GM12878 (cell line): ENCODE measurements around the gene MARF1. TPM values are rescaled to one million over a fixed set of nuclear protein-coding genes. Genes with fewer than 3 reads are reported as not detected.

Source experiments
- ATAC-seq: fragments of 200-7000 bp; cut with Tn5 transposase; 3 replicates; pipeline ENCODE4 v1.9.1; 2020; ENCODE audit warnings: mild to moderate bottlenecking, moderate library complexity
- BruUV-seq: library from RNA; stranded (reverse); fragments of 400-500 nt; replicated peaks from 2 replicates; lab custom pipeline; 2021; lab: Mats Ljungman, UMichigan
- CTCF ChIA-PET: fragments of 300-600 bp; sonication (Branson Sonifier 250); formaldehyde crosslinking; extraction: SDS; loops from one replicate; lab custom pipeline; 2021; ENCODE audit warnings: inconsistent platforms; lab: Yijun Ruan, JAX
- POLR2A ChIA-PET: fragments of 350-600 bp; formaldehyde crosslinking; extraction: SDS; loops from one replicate; lab custom pipeline; 2021; ENCODE audit warnings: inconsistent platforms; lab: Charles Lee
- RAD21 ChIA-PET: fragments of 300-600 bp; sonication (Branson Sonifier 250); formaldehyde crosslinking; loops from one replicate; lab custom pipeline; 2023; ENCODE audit warnings: antibody characterized with exemption; ENCODE audit not compliant: unreplicated experiment; lab: Charles Lee
- SMC1A ChIA-PET: fragments of 300-600 bp; sonication (Branson Sonifier 250); formaldehyde crosslinking; loops from one replicate; lab custom pipeline; 2023; ENCODE audit not compliant: unreplicated experiment, uncharacterized antibody; lab: Charles Lee
- DNase-seq: peaks from one replicate; pipeline ENCODE4 v3.0.0-alpha.2; 2011; ENCODE audit warnings: low read depth, low spot score
- FAIRE-seq: peaks from 3 replicates; lab custom pipeline; 2011; peaks lifted over from hg19 to GRCh38; lab: Jason Lieb, UNC
- H2AFZ ChIP-seq: 2 replicates; pipeline ENCODE4 v1.6.0; 2011; ENCODE audit warnings: low read depth, low read length, control low read depth; ENCODE audit not compliant: control insufficient read depth
- H3K27ac ChIP-seq: 2 replicates; pipeline ENCODE4 v1.5.1; 2011; ENCODE audit warnings: control low read depth; ENCODE audit not compliant: control insufficient read depth, insufficient read depth
- H3K27me3 ChIP-seq, 2 experiments: replicated peaks in 1 of 2; 2 replicates each; pipeline versions ENCODE4 v1.6.0 to v1.6.1; 2011; ENCODE audit warnings: low read length in 1 of 2; ENCODE audit not compliant: control insufficient read depth in 2 of 2, insufficient read depth in 2 of 2
- H3K36me3 ChIP-seq, 2 experiments: 2 replicates each; pipeline ENCODE4 v1.5.1; 2011; ENCODE audit warnings: low read length in 1 of 2; ENCODE audit not compliant: control insufficient read depth in 2 of 2, insufficient read depth in 2 of 2
- H3K4me1 ChIP-seq: 2 replicates; pipeline ENCODE4 v1.6.1; 2011; ENCODE audit warnings: mild to moderate bottlenecking, low read length, moderate library complexity, mixed read lengths; ENCODE audit not compliant: control insufficient read depth, insufficient read depth
- H3K4me2 ChIP-seq: 2 replicates; pipeline ENCODE4 v1.6.0; 2011; ENCODE audit warnings: control low read depth; ENCODE audit not compliant: control insufficient read depth, insufficient read depth
- H3K4me3 ChIP-seq: fragments of 200-600 bp; sonication (generic); 2 replicates; pipeline ENCODE4 v1.5.1; 2016
- H3K79me2 ChIP-seq: 2 replicates; pipeline ENCODE4 v1.6.0; 2011; ENCODE audit warnings: low read length; ENCODE audit not compliant: control insufficient read depth, insufficient read depth
- H3K9ac ChIP-seq: 2 replicates; pipeline ENCODE4 v1.8.0; 2011; ENCODE audit warnings: low read length, control low read depth, mixed read lengths; ENCODE audit not compliant: control insufficient read depth, insufficient read depth
- H3K9me3 ChIP-seq: replicated peaks from 3 replicates; pipeline ENCODE4 v1.5.1; 2011; ENCODE audit warnings: mild to moderate bottlenecking, low read length; ENCODE audit not compliant: control insufficient read depth, insufficient read depth
- H4K20me1 ChIP-seq: 2 replicates; pipeline ENCODE4 v1.6.0; 2011; ENCODE audit not compliant: control insufficient read depth, insufficient read depth
- BHLHE40 ChIP-seq, 2 experiments: fragments of 450-650 bp in 1 of 2; IDR thresholded peaks; 2 replicates each; pipeline ENCODE4 v1.6.1; 2011 to 2017; ENCODE audit warnings: low read depth in 2 of 2, borderline replicate concordance in 1 of 2, improper control_type of control experiment in 1 of 2, low read length in 1 of 2, mild to moderate bottlenecking in 1 of 2
- CHD4 ChIP-seq: fragments of 200-600 bp; sonication (generic); IDR thresholded peaks from 2 replicates; pipeline ENCODE4 v1.6.1; 2016; ENCODE audit warnings: mild to moderate bottlenecking
- CREB1 ChIP-seq: IDR thresholded peaks from 2 replicates; pipeline ENCODE4 v1.6.1; 2012; ENCODE audit warnings: low read depth, mild to moderate bottlenecking, inconsistent platforms
- IKZF1 ChIP-seq: fragments of 450-650 bp; conservative IDR thresholded peaks from 2 replicates; pipeline ENCODE4 v1.6.1; 2017; ENCODE audit warnings: antibody characterized with exemption, mild to moderate bottlenecking
- MTA2 ChIP-seq: fragments of 450-650 bp; IDR thresholded peaks from 2 replicates; pipeline ENCODE4 v1.6.1; 2016; ENCODE audit warnings: low read depth, mild to moderate bottlenecking, moderate library complexity
- MYB ChIP-seq: fragments of 150-350 bp; IDR thresholded peaks from 2 replicates; pipeline ENCODE4 v1.6.1; 2014; ENCODE audit warnings: mild to moderate bottlenecking, low read depth, low read length, borderline replicate concordance
- NFYA ChIP-seq: IDR thresholded peaks from 2 replicates; pipeline ENCODE4 v1.6.1; 2011; ENCODE audit warnings: low read depth, mild to moderate bottlenecking, low read length, improper control_type of control experiment, borderline replicate concordance
- NR2C1 ChIP-seq: fragments of 450-650 bp; IDR thresholded peaks from 2 replicates; pipeline ENCODE4 v1.6.1; 2017; ENCODE audit warnings: antibody characterized with exemption, mild to moderate bottlenecking, moderate library complexity
- SMC3 ChIP-seq: IDR thresholded peaks from 2 replicates; pipeline ENCODE4 v1.6.1; 2011; ENCODE audit warnings: low read length, improper control_type of control experiment, borderline replicate concordance
- WGBS: methylation state at CpG from one replicate; pipeline ENCODE4 v1.1.6; 2016; ENCODE audit warnings: low lambda C conversion rate; ENCODE audit not compliant: insufficient replicate concordance, insufficient coverage; ENCODE audit errors: missing lambda C conversion rate; 5-methylcytosine and 5-hydroxymethylcytosine counted together
- in situ Hi-C: fragments of 300-500 bp; cut with MboI; formaldehyde crosslinking; loops from 9 replicates; pipeline ENCODE4 v1.14.3; 2018; ENCODE audit warnings: mixed read lengths
- intact Hi-C: fragments of 100-400 bp; cut with micrococcal nuclease; formaldehyde crosslinking; loops from one replicate; pipeline ENCODE4 v1.14.2; 2022; ENCODE audit not compliant: unreplicated experiment
- polyA plus RNA-seq, 11 experiments: library from polyadenylated mRNA; depleted of rRNA in 4 of 11; unstranded in 6 of 11; stranded (reverse) in 5 of 11; fragments of >200 nt; fragmentation: Nextera tagmentation in 4 of 11; fragmentation: Illumina TruSeq in 1 of 11; extraction: Ambion mirVana in 4 of 11; extraction: Trizol in 1 of 11; gene quantifications; 1 replicate in 1 of 11; 2 replicates in 10 of 11; pipeline versions ENCODE4 v1.2.1 to v1.2.3, GENCODE V29; 2011 to 2016; ENCODE audit warnings: inconsistent platforms in 2 of 11, missing spikeins in 2 of 11, low read depth in 1 of 11
- total RNA-seq, 4 experiments: library from RNA; depleted of rRNA in 3 of 4; stranded (reverse); fragments of >200 nt in 3 of 4; fragmentation: Illumina TruSeq in 1 of 4; extraction: Trizol in 1 of 4; gene quantifications; 2 replicates each; pipeline versions ENCODE4 v1.2.1 to v1.2.3, GENCODE V29; 2013 to 2021
- TF ChIP-seq, protein P1 (sequence below): IDR thresholded peaks from 2 replicates; pipeline ENCODE4 v1.6.1; 2012; ENCODE audit warnings: improper control_type of control experiment, low read depth, low read length; ENCODE audit not compliant: insufficient replicate concordance
- TF ChIP-seq, protein P2 (sequence below): IDR thresholded peaks from 2 replicates; pipeline ENCODE4 v1.6.1; 2012; ENCODE audit warnings: low read depth, low read length, improper control_type of control experiment
- TF ChIP-seq, protein P3 (sequence below): fragments of 450-650 bp; IDR thresholded peaks from 2 replicates; pipeline ENCODE4 v1.6.1; 2018; ENCODE audit warnings: borderline replicate concordance, mild to moderate bottlenecking; ENCODE audit not compliant: partially characterized antibody

The MARF1 gene
- total and polyA plus RNA-seq, 10 of the 15 experiments (the other 5 are each of a cell fraction or from before 2014, with no cell fraction given) = 4.5 to 40.1 (median 14.0) TPM

DNA sequence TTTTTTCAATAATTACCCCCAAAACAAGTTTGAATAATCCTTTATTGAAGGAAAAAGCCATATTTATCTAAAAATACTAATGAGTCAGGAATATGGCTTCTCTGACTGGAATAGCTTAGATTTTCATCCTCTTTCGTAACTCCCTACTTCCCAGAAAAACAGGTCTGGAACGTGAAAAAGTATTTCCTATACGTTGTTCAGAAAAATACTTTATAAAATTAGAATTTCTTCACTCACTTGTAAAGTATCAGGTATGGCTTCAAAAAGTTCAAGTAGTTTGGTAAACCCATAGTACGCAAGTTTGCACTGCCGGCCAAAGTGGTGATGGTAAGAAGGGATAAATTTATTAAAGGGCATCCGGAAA, 33.7 kb downstream of the MARF1 start (continued):
- TF ChIP-seq, protein P1, sequence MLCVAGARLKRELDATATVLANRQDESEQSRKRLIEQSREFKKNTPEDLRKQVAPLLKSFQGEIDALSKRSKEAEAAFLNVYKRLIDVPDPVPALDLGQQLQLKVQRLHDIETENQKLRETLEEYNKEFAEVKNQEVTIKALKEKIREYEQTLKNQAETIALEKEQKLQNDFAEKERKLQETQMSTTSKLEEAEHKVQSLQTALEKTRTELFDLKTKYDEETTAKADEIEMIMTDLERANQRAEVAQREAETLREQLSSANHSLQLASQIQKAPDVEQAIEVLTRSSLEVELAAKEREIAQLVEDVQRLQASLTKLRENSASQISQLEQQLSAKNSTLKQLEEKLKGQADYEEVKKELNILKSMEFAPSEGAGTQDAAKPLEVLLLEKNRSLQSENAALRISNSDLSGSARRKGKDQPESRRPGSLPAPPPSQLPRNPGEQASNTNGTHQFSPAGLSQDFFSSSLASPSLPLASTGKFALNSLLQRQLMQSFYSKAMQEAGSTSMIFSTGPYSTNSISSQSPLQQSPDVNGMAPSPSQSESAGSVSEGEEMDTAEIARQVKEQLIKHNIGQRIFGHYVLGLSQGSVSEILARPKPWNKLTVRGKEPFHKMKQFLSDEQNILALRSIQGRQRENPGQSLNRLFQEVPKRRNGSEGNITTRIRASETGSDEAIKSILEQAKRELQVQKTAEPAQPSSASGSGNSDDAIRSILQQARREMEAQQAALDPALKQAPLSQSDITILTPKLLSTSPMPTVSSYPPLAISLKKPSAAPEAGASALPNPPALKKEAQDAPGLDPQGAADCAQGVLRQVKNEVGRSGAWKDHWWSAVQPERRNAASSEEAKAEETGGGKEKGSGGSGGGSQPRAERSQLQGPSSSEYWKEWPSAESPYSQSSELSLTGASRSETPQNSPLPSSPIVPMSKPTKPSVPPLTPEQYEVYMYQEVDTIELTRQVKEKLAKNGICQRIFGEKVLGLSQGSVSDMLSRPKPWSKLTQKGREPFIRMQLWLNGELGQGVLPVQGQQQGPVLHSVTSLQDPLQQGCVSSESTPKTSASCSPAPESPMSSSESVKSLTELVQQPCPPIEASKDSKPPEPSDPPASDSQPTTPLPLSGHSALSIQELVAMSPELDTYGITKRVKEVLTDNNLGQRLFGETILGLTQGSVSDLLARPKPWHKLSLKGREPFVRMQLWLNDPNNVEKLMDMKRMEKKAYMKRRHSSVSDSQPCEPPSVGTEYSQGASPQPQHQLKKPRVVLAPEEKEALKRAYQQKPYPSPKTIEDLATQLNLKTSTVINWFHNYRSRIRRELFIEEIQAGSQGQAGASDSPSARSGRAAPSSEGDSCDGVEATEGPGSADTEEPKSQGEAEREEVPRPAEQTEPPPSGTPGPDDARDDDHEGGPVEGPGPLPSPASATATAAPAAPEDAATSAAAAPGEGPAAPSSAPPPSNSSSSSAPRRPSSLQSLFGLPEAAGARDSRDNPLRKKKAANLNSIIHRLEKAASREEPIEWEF = no peak
- no peak for TF ChIP-seq NR2C1

DNA sequence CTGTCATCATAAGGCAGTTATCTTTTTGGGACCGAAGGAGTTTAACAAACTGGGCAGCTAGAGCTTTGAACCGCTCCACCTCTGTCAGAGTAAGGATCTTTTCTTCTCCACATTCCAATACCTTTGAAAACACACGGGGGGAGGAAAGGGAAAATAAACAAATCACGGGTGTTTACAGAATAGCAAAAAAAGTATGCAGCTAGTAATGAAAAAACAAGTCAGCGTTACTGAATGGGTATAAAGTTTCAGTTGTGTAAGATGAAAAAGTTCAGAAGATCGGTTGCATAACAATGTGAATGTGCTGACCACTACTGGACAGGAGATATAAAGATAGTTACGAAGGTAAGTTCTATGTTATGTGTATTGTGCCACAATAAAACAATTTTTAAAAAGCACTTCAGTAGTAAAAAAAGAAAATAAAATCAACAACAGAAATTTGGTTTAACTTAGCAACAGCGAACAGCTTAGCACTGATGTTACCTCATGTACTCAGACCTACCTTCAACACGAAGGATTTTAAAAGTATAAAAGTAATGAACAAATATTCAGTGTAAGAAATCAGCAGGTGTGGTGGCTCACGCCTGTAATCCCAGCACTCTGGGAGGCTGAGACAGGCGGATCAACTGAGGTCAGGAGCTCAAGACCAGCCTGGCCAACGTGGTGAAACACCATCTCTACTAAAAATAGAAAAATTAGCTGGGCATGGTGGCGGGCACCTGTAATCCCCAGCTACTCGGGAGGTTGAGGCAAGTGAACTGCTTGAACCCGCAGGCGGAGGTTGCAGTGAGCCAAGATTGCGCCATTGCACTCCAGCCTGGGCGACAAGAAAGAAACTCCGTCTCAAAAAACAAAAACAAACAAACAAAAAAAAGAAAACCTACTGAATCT, 34.3 kb downstream of the MARF1 start:
- FAIRE-seq (no peak), ATAC-seq (no peak), DNase-seq (no peak)
- no TSS peak for BruUV-seq
- CTCF ChIA-PET = interaction anchor here (0.7 to 1.0 kb wide), 2 partner anchors 8 to 21 kb away, joined by 3 read pairs; no protein-coding TSS in a partner anchor
- RAD21 ChIA-PET = no interaction called here
- Histone ChIP-seq H3K9ac (no peak overlapping the region), H3K4me2 (no peak overlapping the region), H3K4me1 (no peaks in the 10 kb centered on the region), H3K27me3 (no peaks in the 10 kb centered on the region), H3K4me3 (no peak overlapping the region), H4K20me1 (no peaks in the 10 kb centered on the region), H3K79me2 (no peaks in the 10 kb centered on the region), H2AFZ (no peak overlapping the region), H3K36me3 (peaks cover 17 to 54% of the 10 kb centered on the region in 2 experiments), H3K27ac (no peak overlapping the region), H3K9me3 (no peaks in the 10 kb centered on the region)
- 87% methylated on average over 19 of the region's 19 CpGs for WGBS
- intact Hi-C loops = no loop called here
- SMC1A ChIA-PET = interaction anchor here (1.8 kb wide), 1 partner anchor 33 kb away, joined by 4 read pairs; no protein-coding TSS in a partner anchor
- POLR2A ChIA-PET = no interaction called here
- in situ Hi-C loops = no loop called here
- TF ChIP-seq, protein P2, sequence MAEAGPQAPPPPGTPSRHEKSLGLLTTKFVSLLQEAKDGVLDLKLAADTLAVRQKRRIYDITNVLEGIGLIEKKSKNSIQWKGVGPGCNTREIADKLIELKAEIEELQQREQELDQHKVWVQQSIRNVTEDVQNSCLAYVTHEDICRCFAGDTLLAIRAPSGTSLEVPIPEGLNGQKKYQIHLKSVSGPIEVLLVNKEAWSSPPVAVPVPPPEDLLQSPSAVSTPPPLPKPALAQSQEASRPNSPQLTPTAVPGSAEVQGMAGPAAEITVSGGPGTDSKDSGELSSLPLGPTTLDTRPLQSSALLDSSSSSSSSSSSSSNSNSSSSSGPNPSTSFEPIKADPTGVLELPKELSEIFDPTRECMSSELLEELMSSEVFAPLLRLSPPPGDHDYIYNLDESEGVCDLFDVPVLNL = no peak
- TF ChIP-seq SMC3 = no peak
- TF ChIP-seq BHLHE40 (IDR thresholded peaks at IDR 0.05; ENCODE audit: borderline replicate concordance in 1 of 2, low read depth in 2 of 2, low read length in 1 of 2) = no peak
- TF ChIP-seq CHD4 = no peak
- TF ChIP-seq MTA2 = no peak
- TF ChIP-seq, protein P3, sequence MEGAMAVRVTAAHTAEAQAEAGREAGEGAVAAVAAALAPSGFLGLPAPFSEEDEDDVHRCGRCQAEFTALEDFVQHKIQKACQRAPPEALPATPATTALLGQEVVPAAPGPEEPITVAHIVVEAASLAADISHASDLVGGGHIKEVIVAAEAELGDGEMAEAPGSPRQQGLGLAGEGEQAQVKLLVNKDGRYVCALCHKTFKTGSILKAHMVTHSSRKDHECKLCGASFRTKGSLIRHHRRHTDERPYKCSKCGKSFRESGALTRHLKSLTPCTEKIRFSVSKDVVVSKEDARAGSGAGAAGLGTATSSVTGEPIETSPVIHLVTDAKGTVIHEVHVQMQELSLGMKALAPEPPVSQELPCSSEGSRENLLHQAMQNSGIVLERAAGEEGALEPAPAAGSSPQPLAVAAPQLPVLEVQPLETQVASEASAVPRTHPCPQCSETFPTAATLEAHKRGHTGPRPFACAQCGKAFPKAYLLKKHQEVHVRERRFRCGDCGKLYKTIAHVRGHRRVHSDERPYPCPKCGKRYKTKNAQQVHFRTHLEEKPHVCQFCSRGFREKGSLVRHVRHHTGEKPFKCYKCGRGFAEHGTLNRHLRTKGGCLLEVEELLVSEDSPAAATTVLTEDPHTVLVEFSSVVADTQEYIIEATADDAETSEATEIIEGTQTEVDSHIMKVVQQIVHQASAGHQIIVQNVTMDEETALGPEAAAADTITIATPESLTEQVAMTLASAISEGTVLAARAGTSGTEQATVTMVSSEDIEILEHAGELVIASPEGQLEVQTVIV = no peak
- TF ChIP-seq NFYA = no peak
- no peak for TF ChIP-seq MYB
- no peak for TF ChIP-seq CREB1
- TF ChIP-seq IKZF1 = no peak
